WTC11 (cell line): ENCODE measurements around the gene YES1. TPM values are rescaled to one million over a fixed set of nuclear protein-coding genes. Genes with fewer than 3 reads are reported as not detected.

ENCODE experiments used
- ATAC-seq: fragments of 200-7000 bp; cut with Tn5 transposase; 2 replicates; pipeline ENCODE4 v1.10.0; 2021; ENCODE audit warnings: mild to moderate bottlenecking, moderate library complexity
- CTCF ChIA-PET: fragments of 300-600 bp; sonication (Branson Sonifier 250); formaldehyde crosslinking; loops from one replicate; lab custom pipeline; 2021; ENCODE audit warnings: antibody characterized with exemption; lab: Charles Lee
- POLR2A ChIA-PET: fragments of 350-600 bp; sonication (Branson Sonifier 250); formaldehyde crosslinking; loops from one replicate; lab custom pipeline; 2021; ENCODE audit warnings: antibody characterized with exemption; lab: Charles Lee
- DNase-seq: peaks from one replicate; pipeline ENCODE4 v3.0.0; 2021; ENCODE audit warnings: low spot score
- H3K27ac Mint-ChIP-seq: 2 replicates; pipeline ENCODE4 v1.8.0; 2021; ENCODE audit warnings: mixed read lengths
- H3K27me3 Mint-ChIP-seq: 2 replicates; pipeline ENCODE4 v1.8.0; 2021; ENCODE audit warnings: low read depth, mild to moderate bottlenecking, moderate library complexity, mixed read lengths
- H3K36me3 Mint-ChIP-seq: 2 replicates; pipeline ENCODE4 v1.8.0; 2021; ENCODE audit warnings: mixed read lengths
- H3K4me1 Mint-ChIP-seq: 2 replicates; pipeline ENCODE4 v1.8.0; 2022; ENCODE audit warnings: mixed read lengths
- H3K4me3 Mint-ChIP-seq: 2 replicates; pipeline ENCODE4 v1.8.0; 2021; ENCODE audit warnings: mild to moderate bottlenecking, moderate library complexity, mixed read lengths
- H3K9me3 Mint-ChIP-seq: 2 replicates; pipeline ENCODE4 v1.8.0; 2021; ENCODE audit warnings: mixed read lengths
- ATF3 ChIP-seq: sonication (generic); formaldehyde crosslinking; conservative IDR thresholded peaks from 2 replicates; pipeline ENCODE4 v1.8.1; 2022; ENCODE audit warnings: mild to moderate bottlenecking, missing genetic modification reagents
- CDX4 ChIP-seq: fragments of 250-450 bp; sonication (Bioruptor Pico); IDR thresholded peaks from 2 replicates; pipeline ENCODE4 v1.9.0; 2021; ENCODE audit warnings: moderate library complexity, mild to moderate bottlenecking, inconsistent platforms, borderline replicate concordance
- CREM ChIP-seq: sonication (generic); formaldehyde crosslinking; IDR thresholded peaks from 2 replicates; pipeline ENCODE4 v1.8.1; 2022; ENCODE audit warnings: mild to moderate bottlenecking, missing genetic modification reagents, moderate library complexity
- ETV6 ChIP-seq: sonication (generic); formaldehyde crosslinking; IDR thresholded peaks from 2 replicates; pipeline ENCODE4 v1.8.1; 2022; ENCODE audit warnings: mild to moderate bottlenecking, missing genetic modification reagents
- FOXK1 ChIP-seq: sonication (generic); formaldehyde crosslinking; IDR thresholded peaks from 2 replicates; pipeline ENCODE4 v1.8.0; 2022; ENCODE audit warnings: mild to moderate bottlenecking, moderate library complexity, missing genetic modification reagents
- GABPB1 ChIP-seq: sonication (generic); formaldehyde crosslinking; IDR thresholded peaks from 2 replicates; pipeline ENCODE4 v1.8.1; 2023; ENCODE audit warnings: mild to moderate bottlenecking, missing genetic modification reagents
- KAT7 ChIP-seq: sonication (generic); formaldehyde crosslinking; IDR thresholded peaks from 2 replicates; pipeline ENCODE4 v1.8.1; 2023; ENCODE audit warnings: missing genetic modification reagents, mild to moderate bottlenecking, borderline replicate concordance
- MYBL2 ChIP-seq: sonication (generic); formaldehyde crosslinking; IDR thresholded peaks from 2 replicates; pipeline ENCODE4 v1.8.1; 2023; ENCODE audit warnings: mild to moderate bottlenecking, moderate library complexity, missing genetic modification reagents
- NFE2L1 ChIP-seq: sonication (generic); formaldehyde crosslinking; IDR thresholded peaks from 2 replicates; pipeline ENCODE4 v1.8.1; 2023; ENCODE audit warnings: missing genetic modification reagents
- PRDM15 ChIP-seq: sonication (generic); formaldehyde crosslinking; IDR thresholded peaks from 2 replicates; pipeline ENCODE4 v1.8.0; 2022; ENCODE audit warnings: missing genetic modification reagents
- SMAD3 ChIP-seq: sonication (generic); formaldehyde crosslinking; IDR thresholded peaks from 2 replicates; pipeline ENCODE4 v1.8.0; 2022; ENCODE audit warnings: missing genetic modification reagents, mild to moderate bottlenecking, borderline replicate concordance
- TCF7 ChIP-seq: sonication (generic); formaldehyde crosslinking; IDR thresholded peaks from 2 replicates; pipeline ENCODE4 v1.8.0; 2022; ENCODE audit warnings: mild to moderate bottlenecking, low read depth, missing genetic modification reagents, moderate library complexity
- TEAD4 ChIP-seq: sonication (generic); formaldehyde crosslinking; IDR thresholded peaks from 2 replicates; pipeline ENCODE4 v1.8.0; 2022; ENCODE audit warnings: mild to moderate bottlenecking, missing genetic modification reagents
- ZNF396 ChIP-seq: fragments of 250-450 bp; sonication (Bioruptor Pico); IDR thresholded peaks from 2 replicates; pipeline ENCODE4 v1.8.0; 2021; ENCODE audit warnings: mild to moderate bottlenecking, moderate library complexity, borderline replicate concordance
- ZNF423 ChIP-seq: fragments of 250-450 bp; sonication (Bioruptor Pico); IDR thresholded peaks from 2 replicates; pipeline ENCODE4 v2.1.2; 2022; ENCODE audit warnings: mild to moderate bottlenecking, moderate library complexity
- ZNF512 ChIP-seq: sonication (generic); formaldehyde crosslinking; IDR thresholded peaks from 2 replicates; pipeline ENCODE4 v1.8.1; 2022; ENCODE audit warnings: missing genetic modification reagents, borderline replicate concordance
- total RNA-seq: library from RNA; stranded (reverse); gene quantifications from 3 replicates; pipeline ENCODE4 v1.2.3, GENCODE V29; 2021
- TF ChIP-seq, protein P1 (sequence below): sonication (generic); formaldehyde crosslinking; IDR thresholded peaks from 2 replicates; pipeline ENCODE4 v1.8.0; 2022; ENCODE audit warnings: mild to moderate bottlenecking, missing genetic modification reagents
- TF ChIP-seq, protein P2 (sequence below): fragments of 250-450 bp; sonication (Bioruptor Pico); conservative IDR thresholded peaks from 2 replicates; pipeline ENCODE4 v1.9.0; 2021; ENCODE audit warnings: mild to moderate bottlenecking
- TF ChIP-seq, protein P3 (sequence below): sonication (generic); formaldehyde crosslinking; IDR thresholded peaks from 2 replicates; pipeline ENCODE4 v1.8.1; 2023; ENCODE audit warnings: mild to moderate bottlenecking, missing genetic modification reagents
- TF ChIP-seq, protein P4 (sequence below): sonication (generic); formaldehyde crosslinking; IDR thresholded peaks from 2 replicates; pipeline ENCODE4 v1.8.1; 2023; ENCODE audit warnings: mild to moderate bottlenecking, missing genetic modification reagents, moderate library complexity
- TF ChIP-seq, protein P5 (sequence below): fragments of 200-600 bp; IDR thresholded peaks from 2 replicates; pipeline ENCODE4 v1.8.0; 2022; ENCODE audit warnings: antibody characterized with exemption

The YES1 gene
- total RNA-seq, 1 experiment from 2014 or later = 113 TPM

GRCh38 chr18:770583-770961, 41.5 kb downstream of the YES1 start:
- H3K27me3 Mint-ChIP-seq = no peaks in the 10 kb centered on the region
- peaks cover 7% of the 10 kb centered on the region for H3K4me1 Mint-ChIP-seq
- DNase-seq = no peak
- H3K9me3 Mint-ChIP-seq = no peaks in the 10 kb centered on the region
- peak overlapping the region; percentile 21 for H3K27ac Mint-ChIP-seq
- no peaks in the 10 kb centered on the region for H3K36me3 Mint-ChIP-seq
- ATAC-seq = no peak
- no peak for TF ChIP-seq NFE2L1 (CRISPR knock-in tag)
- TF ChIP-seq TCF7 (CRISPR knock-in tag) = no peak
- TF ChIP-seq MYBL2 (CRISPR knock-in tag) = no peak
- TF ChIP-seq, protein P1, sequence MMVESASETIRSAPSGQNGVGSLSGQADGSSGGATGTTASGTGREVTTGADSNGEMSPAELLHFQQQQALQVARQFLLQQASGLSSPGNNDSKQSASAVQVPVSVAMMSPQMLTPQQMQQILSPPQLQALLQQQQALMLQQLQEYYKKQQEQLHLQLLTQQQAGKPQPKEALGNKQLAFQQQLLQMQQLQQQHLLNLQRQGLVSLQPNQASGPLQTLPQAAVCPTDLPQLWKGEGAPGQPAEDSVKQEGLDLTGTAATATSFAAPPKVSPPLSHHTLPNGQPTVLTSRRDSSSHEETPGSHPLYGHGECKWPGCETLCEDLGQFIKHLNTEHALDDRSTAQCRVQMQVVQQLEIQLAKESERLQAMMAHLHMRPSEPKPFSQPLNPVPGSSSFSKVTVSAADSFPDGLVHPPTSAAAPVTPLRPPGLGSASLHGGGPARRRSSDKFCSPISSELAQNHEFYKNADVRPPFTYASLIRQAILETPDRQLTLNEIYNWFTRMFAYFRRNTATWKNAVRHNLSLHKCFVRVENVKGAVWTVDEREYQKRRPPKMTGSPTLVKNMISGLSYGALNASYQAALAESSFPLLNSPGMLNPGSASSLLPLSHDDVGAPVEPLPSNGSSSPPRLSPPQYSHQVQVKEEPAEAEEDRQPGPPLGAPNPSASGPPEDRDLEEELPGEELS (CRISPR knock-in tag) = no peak
- no peak for TF ChIP-seq GABPB1 (CRISPR knock-in tag)
- TF ChIP-seq SMAD3 (CRISPR knock-in tag) = no peak
- POLR2A ChIA-PET = no interaction called here
- H3K4me3 Mint-ChIP-seq = no peak overlapping the region
- CTCF ChIA-PET = interaction anchor here (0.7 kb wide), 1 partner anchor 60 kb away, joined by 3 read pairs; no protein-coding TSS in a partner anchor

DNA sequence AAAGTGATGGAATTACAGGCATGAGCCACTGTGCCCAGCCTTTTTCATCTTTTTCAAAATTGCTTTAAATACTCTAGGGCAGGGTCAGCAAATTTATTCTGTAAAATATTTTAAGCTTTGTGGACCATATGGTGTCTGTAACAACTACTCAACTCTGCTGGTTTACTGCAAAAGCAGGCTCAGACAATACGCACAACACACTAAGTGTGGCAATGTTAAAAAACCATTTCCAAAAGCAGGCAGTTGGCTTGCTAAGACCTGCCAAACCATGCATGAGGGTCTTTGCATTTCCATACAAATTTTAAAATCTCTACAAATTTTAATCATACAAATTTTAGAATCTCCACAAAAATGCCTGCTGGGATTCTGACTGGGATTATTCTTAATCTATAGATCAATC, 44.1 kb downstream of the YES1 start:
- POLR2A ChIA-PET = no interaction called here
- Mint-ChIP-seq H3K4me3 (no peak overlapping the region), H3K27me3 (no peaks in the 10 kb centered on the region), H3K4me1 (peaks cover 7% of the 10 kb centered on the region; the same call in 1 of the 2 replicates), H3K27ac (no peak overlapping the region), H3K36me3 (no peaks in the 10 kb centered on the region), H3K9me3 (no peaks in the 10 kb centered on the region; the same call in 1 of the 2 replicates)
- ATAC-seq = no peak
- no peak for DNase-seq
- CTCF ChIA-PET = interaction anchor here (0.8 kb wide), 1 partner anchor 82 kb away, joined by 3 read pairs; no protein-coding TSS in a partner anchor
- TF ChIP-seq ZNF512 (no peak), PRDM15 (CRISPR knock-in tag) (no peak), CDX4 (CRISPR knock-in tag) (no peak), CREM (CRISPR knock-in tag) (no peak), ZNF423 (no peak), ATF3 (CRISPR knock-in tag) (no peak), KAT7 (CRISPR knock-in tag) (no peak), FOXK1 (CRISPR knock-in tag) (no peak), ZNF396 (CRISPR knock-in tag) (no peak), TEAD4 (CRISPR knock-in tag) (no peak), ETV6 (CRISPR knock-in tag) (no peak)
- TF ChIP-seq, protein P2, sequence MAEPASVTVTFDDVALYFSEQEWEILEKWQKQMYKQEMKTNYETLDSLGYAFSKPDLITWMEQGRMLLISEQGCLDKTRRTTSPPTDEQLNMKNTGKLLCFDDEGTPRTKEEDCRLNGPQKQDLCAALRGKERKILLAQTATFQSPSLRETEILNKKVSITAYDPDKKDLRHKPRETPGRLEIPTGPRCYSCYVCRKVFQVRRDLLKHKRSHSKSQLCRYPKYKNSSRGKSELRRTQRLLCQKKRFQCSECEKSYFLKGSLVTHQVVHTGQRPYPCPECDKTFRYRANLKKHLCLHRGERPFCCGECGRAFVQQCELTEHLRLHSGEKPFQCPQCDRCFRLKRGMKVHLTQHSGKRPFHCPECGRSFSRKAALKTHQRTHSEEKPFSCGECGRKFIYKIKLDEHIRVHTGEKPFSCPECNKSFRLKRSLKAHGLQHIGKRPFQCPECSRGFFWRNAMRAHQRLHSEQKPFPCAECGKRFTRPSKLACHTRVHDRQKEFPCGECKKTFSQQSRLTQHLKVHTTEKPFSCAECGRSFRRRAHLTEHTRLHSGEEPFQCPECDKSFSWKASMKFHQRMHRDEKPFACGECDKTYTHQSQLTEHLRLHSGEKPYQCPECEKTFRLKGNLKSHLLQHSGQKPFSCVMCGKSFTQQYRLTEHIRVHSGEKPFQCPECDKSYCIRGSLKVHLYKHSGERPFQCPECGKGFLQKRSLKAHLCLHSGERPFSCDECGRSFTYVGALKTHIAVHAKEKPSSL (CRISPR knock-in tag) = no peak
- TF ChIP-seq, protein P3, sequence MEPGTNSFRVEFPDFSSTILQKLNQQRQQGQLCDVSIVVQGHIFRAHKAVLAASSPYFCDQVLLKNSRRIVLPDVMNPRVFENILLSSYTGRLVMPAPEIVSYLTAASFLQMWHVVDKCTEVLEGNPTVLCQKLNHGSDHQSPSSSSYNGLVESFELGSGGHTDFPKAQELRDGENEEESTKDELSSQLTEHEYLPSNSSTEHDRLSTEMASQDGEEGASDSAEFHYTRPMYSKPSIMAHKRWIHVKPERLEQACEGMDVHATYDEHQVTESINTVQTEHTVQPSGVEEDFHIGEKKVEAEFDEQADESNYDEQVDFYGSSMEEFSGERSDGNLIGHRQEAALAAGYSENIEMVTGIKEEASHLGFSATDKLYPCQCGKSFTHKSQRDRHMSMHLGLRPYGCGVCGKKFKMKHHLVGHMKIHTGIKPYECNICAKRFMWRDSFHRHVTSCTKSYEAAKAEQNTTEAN = no peak
- TF ChIP-seq, protein P4, sequence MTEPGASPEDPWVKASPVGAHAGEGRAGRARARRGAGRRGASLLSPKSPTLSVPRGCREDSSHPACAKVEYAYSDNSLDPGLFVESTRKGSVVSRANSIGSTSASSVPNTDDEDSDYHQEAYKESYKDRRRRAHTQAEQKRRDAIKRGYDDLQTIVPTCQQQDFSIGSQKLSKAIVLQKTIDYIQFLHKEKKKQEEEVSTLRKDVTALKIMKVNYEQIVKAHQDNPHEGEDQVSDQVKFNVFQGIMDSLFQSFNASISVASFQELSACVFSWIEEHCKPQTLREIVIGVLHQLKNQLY (CRISPR knock-in tag) = no peak
- TF ChIP-seq, protein P5, sequence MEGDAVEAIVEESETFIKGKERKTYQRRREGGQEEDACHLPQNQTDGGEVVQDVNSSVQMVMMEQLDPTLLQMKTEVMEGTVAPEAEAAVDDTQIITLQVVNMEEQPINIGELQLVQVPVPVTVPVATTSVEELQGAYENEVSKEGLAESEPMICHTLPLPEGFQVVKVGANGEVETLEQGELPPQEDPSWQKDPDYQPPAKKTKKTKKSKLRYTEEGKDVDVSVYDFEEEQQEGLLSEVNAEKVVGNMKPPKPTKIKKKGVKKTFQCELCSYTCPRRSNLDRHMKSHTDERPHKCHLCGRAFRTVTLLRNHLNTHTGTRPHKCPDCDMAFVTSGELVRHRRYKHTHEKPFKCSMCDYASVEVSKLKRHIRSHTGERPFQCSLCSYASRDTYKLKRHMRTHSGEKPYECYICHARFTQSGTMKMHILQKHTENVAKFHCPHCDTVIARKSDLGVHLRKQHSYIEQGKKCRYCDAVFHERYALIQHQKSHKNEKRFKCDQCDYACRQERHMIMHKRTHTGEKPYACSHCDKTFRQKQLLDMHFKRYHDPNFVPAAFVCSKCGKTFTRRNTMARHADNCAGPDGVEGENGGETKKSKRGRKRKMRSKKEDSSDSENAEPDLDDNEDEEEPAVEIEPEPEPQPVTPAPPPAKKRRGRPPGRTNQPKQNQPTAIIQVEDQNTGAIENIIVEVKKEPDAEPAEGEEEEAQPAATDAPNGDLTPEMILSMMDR = no peak
